ENCODE measurements around the gene EXTL2.

DNA sequence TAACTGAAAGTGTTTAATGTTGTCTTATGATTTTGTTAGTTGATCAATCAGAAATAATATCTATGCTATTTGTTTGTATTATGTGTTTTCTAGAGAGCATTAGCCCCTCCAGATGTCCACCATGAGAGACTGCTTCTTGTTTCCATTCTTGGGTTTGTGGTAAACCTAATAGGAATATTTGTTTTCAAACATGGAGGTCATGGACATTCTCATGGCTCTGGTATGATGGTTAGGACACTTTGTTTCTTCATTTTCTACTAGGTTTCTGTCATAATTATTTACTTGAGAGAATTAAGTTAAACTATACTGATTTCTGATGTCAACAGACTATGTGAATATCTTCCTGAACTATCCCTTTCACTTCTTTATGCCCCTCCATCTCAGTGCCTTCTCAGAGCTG, 17.4 kb upstream of the EXTL2 start:
- TF ChIP-seq ELF4 (CRISPR knock-in tag; IDR thresholded peaks at IDR 0.05; ENCODE audit: low read depth) (no peak), CTCF (IDR thresholded peaks at IDR 0.05) (no peak), NFE2L1 (CRISPR knock-in tag; IDR thresholded peaks at IDR 0.05) (no peak), NR1H2 (CRISPR knock-in tag; IDR thresholded peaks at IDR 0.05) (no peak), SP1 (CRISPR knock-in tag; conservative IDR thresholded peaks at IDR 0.05) (no peak), ATF2 (CRISPR knock-in tag; IDR thresholded peaks at IDR 0.05; ENCODE audit: borderline replicate concordance, low read depth) (no peak), STAT6 (CRISPR knock-in tag; conservative IDR thresholded peaks at IDR 0.05; ENCODE audit: low read depth) (no peak), ESRRA (CRISPR knock-in tag; IDR thresholded peaks at IDR 0.05; ENCODE audit: borderline replicate concordance) (no peak), GTF2I (CRISPR knock-in tag; conservative IDR thresholded peaks at IDR 0.05) (no peak)
- TF ChIP-seq, protein P1, sequence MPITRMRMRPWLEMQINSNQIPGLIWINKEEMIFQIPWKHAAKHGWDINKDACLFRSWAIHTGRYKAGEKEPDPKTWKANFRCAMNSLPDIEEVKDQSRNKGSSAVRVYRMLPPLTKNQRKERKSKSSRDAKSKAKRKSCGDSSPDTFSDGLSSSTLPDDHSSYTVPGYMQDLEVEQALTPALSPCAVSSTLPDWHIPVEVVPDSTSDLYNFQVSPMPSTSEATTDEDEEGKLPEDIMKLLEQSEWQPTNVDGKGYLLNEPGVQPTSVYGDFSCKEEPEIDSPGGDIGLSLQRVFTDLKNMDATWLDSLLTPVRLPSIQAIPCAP (CRISPR knock-in tag; IDR thresholded peaks at IDR 0.05), result no peak
- TF ChIP-seq, protein P2, sequence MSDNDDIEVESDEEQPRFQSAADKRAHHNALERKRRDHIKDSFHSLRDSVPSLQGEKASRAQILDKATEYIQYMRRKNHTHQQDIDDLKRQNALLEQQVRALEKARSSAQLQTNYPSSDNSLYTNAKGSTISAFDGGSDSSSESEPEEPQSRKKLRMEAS (CRISPR knock-in tag; IDR thresholded peaks at IDR 0.05), result no peak
- TF ChIP-seq, protein P3, sequence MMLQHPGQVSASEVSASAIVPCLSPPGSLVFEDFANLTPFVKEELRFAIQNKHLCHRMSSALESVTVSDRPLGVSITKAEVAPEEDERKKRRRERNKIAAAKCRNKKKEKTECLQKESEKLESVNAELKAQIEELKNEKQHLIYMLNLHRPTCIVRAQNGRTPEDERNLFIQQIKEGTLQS (CRISPR knock-in tag; conservative IDR thresholded peaks at IDR 0.05), result no peak
